CD4-positive, alpha-beta T cell treated with Interleukin-6 for 4 hours (primary cell): ENCODE measurements around the gene RYR2.
"Not testable (repeated sequence)": the region's sequence is repeated elsewhere in the genome, so short reads cannot be mapped to it uniquely, and the experiment has no call there.

Source experiments
- DNase-seq: peaks from one replicate; pipeline ENCODE4 v3.0.0-alpha.2; 2020; ENCODE audit warnings: mixed read lengths

Gene RYR2

DNA sequence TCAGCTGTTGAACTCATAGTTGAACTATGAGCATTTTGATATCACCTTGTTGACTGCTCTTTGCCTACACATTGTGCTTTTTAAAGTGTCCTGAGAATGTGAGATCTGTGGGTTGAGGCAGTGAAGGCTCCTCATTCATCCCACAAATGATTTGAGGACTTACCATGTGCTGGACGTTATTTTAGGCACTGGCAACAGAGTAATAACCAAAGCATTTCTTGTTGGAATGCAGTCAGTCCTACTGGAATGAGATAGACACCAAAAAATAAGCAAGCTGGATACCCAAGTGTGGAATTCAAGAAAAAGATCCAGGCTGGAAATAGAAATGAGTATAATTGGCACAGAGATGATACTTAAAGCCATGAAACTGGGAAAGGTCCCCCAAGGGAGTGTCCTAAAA is 775.3 kb downstream of the RYR2 start:
- no peak for DNase-seq

DNA sequence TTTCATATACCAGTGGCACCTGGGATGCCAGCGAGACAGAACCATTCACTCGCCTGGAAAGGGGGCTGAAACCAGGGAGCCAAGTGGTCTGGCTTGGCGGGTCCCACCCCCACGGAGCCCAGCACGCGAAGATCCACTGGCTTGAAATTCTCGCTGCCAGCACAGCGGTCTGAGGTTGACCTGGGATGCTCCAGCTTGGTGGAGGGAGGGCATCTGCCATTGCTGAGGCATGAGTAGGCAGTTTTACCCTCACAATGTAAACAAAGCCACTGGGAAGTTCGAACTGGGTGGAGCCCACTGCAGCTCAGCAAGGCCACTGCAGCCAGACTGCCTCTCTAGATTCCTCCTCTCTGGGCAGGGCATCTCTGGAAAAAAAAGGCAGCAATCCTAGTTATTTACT is 778.6 kb downstream of the RYR2 start:
- DNase-seq = not testable (repeated sequence)

DNA sequence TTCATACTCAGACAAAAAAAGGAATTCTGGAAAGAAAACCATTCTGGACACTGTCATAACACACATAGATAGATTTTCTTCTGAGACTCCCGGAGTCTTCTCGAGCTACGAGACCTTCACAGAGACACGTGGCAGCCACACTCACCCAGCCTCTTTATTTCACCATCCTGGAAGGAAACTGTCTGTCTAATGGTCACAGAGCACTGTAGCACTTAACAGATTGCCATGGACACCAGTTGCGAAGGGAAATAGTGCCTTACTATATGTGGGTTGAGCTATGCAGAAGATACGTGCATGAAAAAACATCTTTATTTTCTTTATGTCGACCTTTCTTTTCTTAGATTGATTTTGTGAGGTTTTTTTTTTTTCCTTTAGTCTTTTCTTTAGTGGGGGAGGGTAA is 790.9 kb downstream of the RYR2 start:
- no peak for DNase-seq

DNA sequence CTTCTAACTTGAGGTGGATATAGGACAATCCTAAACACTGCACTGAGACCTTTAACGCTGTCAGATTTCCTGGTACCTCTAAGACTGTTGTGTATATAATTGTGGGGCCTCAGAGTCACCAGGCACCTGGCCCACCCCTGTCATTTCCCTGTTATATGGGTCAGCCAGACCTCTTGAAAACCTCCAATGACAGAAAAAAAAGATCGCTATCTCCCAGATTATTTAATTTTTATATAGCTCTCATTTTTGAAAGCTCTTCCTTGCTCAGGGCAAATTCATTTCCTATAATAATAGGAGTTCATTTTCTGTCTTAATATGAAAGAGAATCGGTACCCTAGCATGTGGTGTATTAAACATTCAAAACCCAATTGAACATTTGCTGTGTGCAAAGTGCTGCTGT is 792.1 kb downstream of the RYR2 start:
- DNase-seq = no peak

DNA sequence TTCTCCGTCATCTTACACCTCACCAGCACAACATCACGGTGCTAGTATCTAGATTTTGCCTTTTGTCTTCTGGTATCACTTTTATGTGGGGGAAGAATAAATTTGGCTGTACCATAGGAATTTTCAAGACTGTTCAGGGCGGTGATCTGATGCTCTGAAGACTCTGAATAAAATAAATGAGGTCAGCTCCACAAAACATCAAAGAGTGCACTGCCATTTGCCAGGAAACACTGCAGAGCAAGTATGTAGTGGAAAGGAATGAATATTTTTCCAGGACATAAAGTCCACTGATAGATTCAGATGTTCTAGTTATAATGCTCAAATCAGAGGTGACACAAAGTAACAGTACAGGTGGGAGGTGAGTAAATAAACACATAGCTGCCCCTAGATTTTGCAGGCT is 792.5 kb downstream of the RYR2 start:
- DNase-seq = no peak

DNA sequence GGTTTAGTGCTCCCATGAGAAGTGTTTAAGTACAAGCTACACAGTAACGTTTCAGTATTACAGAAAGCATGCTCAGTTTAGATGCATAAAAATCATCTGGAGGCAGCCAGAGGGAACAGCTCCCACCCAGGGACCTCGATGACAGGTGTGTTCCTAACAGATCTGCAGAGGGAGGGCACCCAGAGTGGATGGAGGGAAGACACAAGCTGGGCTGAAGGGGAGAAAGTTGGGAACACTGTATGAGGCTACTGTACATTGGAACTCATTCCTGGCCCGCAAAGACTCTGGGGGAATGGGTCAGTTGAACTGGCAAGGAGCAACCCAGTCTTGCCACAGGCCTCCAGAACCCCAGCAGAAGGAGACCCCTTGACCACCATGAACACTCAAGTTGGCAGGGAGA is 796.3 kb downstream of the RYR2 start:
- DNase-seq = no peak

DNA sequence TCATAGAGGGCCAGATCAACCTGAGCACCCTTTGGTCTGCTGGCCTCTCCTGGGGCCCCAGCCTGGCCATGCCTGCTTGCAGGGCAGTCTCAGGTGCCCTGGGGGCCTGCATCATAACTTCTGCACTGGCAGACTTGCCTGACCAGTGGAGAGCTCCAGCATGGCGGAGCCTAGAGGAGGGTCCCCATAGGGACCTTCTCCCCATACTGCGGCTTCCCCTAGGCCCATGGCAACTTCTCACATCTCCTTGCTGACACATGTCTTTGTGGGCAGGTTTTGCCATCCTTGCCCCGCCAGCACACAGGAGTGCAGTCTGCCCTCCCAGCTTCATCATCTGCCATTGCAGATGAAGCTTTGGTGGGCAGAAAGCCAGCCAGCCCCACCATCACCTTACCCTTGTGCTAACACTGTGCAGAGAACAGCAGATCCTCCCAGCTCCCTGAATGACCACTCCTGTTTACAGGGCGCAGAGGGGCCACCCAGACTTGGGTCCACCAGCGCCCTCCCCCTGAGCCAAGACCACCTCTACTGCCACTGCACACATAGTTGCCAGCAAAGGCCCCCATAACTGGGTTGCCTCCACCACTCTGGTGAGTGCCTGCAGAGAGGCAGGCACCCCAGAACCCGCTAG is 797.0 kb downstream of the RYR2 start:
- DNase-seq = no peak

DNA sequence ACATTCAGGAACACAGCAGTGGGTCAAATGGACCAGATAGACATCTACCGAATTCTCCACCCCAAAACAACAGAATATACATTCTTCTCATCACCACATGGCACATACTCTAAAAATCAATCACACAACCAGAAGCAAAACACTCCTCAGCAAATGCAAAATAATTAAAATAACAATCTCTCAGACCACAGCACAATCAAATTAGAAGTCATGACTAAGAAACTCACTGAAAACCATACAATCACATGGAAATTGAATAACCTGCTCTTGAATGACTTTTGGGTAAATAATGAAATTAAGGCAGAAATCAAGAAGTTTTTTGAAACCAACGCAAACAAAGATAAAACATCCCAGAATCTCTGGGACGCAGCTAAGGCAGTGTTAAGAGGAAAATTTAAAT is 799.5 kb downstream of the RYR2 start:
- no peak for DNase-seq

DNA sequence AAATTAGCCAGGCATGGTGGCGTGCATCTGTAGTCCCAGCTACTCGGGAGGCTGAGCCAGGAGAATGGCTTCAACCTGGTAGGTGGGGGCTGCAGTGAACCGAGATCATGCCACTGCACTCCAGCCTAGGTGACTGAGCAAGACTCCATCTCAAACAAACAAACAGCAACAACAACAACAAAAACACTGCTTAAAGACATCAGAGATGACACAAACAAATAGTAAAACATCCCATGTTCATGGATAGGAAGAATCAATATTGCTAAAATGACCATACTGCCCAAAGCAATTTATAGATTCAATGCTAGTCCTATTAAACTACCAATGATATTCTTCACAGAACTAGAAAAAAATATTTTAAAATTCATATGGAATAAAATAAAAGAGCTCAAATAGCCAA is 801.5 kb downstream of the RYR2 start:
- not testable (repeated sequence) for DNase-seq

DNA sequence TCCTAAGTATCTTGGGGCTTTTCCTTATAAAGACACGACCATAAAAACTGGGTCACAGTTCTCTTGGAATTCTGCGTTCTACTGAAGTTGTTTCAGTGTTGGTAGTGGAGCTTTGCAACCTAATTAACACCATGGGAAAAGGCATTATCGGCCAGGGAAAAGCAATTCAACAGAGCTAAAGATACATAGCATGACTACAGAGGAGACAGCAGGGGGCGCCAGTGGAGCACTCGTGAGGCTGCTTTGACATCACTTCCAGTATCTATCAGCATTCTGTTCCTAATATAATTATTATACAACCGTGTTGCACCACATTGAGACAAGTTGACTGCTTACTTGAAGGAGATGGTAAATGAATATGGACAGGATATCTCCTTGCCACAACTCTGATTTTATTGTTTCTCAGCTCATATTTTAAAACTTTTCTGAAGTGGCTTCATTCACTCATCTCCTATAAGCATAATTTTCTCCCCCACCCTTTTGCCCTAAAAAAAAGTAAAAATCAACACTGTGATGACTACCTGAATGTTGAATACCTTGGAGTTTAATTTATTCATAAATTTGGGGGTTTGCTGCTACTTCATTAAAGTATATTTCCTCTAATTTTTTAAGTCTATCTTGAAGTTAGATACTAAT is 809.3 kb downstream of the RYR2 start:
- no peak for DNase-seq

DNA sequence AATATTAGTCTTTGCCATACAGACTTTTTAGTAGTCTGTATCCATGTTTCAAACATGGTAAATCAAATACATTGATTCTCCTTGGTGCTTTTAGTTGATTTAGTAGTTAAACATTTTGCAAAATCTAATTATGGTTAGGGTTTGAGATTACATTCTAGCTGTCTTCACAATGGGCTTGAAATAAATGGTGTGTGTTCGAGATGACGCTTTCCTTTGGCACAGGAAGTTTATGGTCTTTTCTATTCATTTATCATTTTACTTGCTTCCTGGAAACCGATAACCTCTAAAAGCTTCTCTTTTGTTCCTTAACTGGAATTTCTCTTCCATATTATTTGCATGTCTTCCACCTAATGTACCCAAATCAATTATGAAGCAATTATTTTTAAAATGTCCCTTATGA is 810.4 kb downstream of the RYR2 start:
- DNase-seq = no peak

DNA sequence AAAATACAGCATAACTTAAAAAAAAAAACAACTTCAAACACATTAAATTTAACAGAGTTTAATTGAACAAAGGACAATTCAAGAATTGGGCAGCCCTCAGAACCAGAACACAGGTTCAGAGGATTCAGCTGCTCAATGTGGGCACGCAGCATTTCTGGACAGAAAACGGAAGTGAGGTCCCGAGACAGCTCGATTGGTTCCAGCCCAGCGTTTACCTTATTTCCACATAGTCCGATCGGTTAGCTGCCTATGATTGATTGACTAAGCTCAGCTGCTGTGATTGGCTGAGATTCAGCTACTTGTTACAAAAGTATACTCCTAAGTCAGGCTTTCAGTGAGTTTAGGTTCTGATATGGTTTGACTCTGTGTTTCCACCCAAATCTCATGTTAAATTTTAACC is 815.5 kb downstream of the RYR2 start:
- no peak for DNase-seq

DNA sequence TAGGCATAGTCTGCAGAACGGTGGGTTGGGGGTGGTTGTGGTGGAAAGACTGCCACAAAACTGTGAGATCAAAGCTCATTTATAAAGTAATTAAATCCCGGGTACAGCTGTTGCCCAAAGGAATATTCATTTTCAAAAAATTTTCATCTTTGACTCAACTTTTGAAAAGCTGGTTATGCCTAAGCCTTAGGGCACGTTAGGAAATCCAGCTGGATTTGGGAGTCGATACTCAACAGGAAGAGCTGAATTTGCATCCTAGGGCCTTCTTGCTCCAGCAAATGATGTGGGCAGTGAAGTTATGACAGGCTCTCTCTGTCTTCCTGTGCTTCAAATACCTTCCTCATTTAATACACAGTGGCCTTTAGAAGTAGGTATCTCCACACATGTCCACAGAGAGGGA is 817.0 kb downstream of the RYR2 start:
- no peak for DNase-seq

DNA sequence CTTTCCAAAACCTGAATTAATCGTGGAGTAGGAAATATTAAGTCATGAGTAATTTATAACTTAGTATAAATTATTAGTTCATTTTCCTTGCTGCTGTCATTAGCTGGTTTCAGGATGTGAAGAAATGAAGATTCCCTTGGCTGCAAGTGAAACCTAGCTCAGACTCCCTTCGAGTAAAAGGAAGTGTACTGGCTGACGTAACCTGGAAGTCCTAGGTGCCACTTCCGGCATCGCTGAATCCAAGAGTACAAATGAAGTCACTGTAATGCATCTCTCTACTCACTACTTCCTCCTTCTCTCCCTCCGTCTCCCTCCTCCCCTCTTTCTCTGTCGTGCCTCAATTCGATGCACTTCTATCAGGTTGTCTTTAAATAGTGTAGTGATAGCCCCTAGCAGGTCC is 820.0 kb downstream of the RYR2 start:
- DNase-seq = no peak

DNA sequence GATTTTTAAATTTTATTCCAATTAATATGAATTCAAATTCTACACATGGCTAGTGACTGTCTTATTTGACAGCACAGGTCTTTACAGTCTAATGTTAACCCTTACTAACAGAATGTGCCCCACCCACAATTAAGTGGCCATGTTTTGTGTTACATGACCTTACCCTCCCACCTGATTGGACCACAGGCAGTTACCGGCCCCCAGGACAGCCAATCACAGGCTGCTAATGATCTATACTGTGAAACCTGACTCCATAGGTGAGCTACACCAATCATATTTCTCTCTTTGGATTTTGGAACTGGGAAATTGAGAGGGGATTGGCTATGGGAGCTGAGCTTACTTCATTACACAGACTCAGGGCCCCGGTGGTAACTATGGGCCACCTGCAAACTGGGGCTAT is 821.2 kb downstream of the RYR2 start:
- no peak for DNase-seq

DNA sequence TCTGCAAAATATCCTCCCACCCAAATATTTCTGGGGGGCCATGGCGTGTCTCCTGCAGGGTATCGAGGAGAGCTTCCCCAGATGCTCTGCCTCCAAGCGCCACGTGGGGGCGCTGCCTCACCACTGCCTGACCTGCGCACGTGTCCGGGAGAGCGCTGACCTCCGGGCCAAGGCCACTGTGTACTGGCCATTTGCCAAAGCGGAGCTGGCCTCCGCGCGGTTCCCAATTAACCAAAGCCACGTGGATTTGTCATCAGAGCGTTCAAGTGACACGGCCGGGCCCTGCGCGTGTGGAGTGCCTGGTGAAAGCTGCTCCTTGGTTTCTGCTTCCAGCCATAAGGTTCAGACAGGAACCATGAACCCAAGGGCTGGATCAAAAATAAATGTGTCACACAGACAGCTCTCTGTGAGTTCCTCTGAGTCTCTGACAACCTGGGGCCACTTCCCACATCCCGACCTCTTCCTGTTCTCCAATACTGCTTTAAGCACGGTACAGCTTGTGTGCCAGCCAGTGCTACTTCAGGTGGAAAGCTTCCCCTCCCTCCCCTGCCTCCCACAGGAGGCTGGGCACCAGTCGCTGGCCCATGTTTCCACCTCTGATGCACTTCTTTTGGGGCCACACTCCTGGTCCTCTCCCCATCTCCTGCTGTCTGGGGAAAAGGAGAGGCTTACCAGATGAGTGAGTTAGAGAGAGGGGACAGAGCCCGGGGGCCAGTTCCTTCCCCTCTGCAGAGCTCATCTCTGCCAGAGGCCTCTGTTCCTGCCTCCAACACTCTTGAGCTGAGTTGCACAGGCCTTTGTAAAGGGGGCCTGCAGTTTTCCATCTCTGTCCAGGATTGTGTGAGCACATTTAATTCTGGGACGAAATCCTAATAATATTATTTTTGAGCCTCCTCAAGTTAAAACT is 822.6 kb downstream of the RYR2 start:
- DNase-seq = no peak

DNA sequence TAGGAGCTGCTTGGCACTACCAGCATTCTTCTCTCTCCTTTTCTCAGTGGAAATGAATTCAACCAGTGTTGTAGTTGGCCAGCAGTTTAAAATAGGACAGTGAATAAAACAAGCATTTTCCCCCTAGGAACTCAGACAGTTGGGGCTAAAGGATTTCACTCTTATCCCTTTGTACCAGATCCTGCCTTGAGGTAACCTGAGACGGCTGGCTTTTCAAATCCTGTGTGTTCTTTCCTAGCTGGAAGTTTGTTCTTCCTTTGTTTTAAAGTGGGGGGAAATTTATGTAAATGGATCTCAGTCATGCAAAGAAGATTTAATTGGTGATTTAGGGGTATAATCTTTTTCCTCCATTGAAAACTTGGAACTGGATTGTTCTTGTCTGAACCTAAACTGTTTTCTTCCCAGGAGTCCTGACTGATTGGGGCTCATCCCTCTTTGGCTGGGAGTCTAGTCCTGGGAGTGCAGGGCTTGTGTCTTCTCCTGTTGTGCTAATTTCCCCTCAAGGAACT is 825.5 kb downstream of the RYR2 start:
- no peak for DNase-seq

DNA sequence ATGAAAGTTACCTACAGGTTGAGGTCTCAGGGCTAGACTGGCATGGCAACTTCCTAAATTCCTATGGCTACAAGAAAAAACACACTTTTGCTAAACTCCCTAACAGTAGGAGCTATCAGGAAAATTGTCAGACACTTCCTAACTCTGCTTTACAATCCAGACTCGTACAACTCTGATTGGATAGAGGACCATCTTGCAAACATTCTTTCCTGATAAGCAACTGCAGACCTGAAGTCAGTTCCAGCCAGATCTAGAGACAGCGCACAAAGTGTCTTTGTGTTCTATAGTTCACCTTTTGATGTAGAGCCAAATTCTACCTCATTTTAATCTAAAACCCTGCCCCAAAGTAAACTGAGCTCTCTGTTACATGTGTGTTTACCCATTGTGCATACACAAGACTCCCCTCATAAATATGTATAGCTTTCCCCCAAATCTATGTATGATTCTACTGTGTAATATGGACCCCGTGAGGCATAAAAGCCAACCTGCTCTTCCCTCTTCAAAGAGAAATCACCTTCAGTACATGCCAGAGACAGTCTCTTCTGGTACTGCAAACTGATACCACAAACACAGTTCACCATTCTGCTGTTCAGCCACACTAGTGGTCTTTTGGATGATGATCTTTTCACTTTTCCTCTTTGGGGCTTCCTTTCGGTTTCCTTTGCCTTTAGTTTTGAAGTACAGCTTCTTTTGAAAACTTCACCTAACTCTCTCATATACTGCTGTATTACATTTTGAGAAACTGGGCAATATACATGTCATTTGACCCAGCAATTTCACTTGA is 827.0 kb downstream of the RYR2 start:
- DNase-seq = no peak

DNA sequence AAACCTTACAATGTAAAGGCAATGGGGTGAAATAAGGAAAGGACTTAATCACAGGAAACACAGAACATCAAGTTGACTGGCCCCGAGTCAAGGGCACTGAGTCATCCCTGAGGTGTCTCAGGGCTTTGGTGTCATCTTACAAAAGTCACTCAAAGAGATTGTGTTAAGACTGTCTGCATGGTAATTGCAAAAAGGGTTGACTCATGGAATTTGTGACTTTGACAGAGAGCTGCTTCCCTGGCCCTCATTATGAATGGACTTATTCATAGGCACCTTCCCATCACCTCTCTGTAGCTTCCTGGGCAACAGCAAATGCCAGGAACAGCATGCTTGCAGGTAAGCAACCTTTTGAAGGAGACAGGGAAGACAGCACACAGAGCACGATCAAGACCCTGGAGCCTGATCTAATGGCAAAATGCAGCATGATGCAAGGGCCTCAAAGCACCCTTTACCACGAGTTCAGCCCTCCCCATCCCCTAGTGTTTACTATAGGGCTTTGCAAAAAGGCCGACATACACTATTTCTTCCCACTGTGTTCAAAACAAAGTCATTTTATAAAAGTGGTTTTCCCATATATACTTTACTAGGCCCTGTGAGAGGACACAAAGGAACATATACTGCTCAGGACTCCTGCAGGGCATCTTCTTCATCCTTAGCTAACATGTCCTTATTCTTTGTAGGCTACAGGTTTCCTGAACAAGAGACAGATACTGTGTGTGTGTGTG is 831.7 kb downstream of the RYR2 start:
- no peak for DNase-seq

DNA sequence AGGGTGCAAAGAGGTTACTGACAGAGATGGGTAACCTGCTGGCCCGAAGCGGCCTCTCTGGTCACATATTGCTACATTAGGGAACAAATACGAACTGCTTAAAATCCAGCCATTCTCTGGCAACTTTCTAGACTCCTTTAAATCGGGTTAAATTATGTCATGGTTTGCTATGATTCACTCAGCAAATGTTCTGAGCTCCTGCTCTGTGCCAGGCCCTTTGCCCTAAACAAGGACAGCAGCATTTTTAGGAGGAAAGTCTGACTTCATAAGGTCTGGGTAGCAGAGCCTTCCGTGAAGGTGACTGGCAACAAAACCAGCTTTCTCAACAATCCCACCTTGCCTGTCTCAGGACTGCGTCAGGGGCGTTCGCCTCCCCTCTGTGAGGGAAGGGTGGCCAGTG is 833.3 kb downstream of the RYR2 start:
- no peak for DNase-seq

DNA sequence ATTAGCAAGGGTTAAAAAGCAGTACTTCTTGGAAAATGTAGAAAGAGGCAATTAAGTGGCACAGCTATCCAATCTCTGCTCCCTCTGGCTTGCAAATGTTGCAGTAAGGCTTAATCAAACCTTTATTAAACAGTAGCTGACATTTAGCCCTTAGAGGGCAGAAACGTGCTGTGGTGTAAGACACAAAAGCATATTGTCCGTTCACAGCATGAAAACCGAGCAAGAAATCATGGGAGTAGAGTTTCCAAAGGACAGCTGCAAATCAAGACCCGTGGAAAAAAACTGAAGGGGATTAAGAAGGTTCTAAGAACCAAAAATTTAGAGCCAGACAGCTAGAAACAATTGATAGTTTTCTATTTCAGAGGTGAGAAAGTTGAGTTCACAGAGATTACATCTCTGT is 835.6 kb downstream of the RYR2 start:
- no peak for DNase-seq

DNA sequence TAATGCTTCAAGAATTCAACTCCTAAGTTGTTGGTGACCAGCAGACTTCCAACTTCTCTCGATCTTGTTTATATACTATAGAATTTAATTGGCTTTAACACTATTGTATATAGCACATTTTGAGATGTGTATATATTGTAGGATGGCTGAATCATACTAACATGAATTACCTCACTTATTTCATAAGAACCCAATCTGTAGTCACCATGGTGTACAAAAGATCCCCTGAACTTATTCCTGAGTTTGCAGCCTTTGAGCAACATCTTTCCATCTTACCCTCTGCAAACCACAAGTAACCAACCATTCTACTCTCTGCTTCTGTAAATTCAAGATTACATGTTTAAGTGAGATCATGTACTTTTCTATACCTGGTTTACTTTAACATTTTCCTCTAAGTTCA is 836.4 kb downstream of the RYR2 start:
- DNase-seq = no peak
